ENCODE measurements around the gene TAF8. TPM values are rescaled to one million over a fixed set of nuclear protein-coding genes. Genes with fewer than 3 reads are reported as not detected.

The TAF8 gene
- polyA plus RNA-seq, 1 of the 3 experiments (the other 2 are of a cell fraction) = 27.8 TPM

DNA sequence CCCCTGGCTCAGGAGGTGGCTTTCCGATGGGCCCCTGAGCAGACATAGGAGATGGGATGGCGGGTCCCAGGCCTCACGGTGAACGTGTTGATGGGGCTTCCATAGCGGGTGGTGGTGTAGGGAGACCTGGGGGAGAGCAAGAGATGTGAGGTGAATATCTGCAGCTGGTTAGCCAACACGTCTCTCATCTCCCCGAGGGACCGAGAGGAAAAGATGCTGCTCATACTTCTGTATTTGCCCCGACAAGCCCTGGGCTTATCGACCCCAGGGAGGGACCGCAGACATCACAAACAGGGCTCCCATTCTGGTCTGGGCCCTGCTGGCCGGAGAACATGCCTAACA is 53.4 kb downstream of the TAF8 start:
- Histone ChIP-seq H3K27ac (ENCODE audit: low read depth in 2 of 2, low read length in 1 of 2) (no peak overlapping the region), H3K4me2 (no peak overlapping the region), H3K27me3 (ENCODE audit: insufficient read depth) (no peaks in the 10 kb centered on the region), H3K79me2 (ENCODE audit: insufficient read depth) (no peaks in the 10 kb centered on the region), H3K4me1 (ENCODE audit: control insufficient read depth in 1 of 2, insufficient read depth in 2 of 2, low read depth in 1 of 2, low read length in 1 of 2) (0 out of 4 replicates have a peak, but pooled peaks cover 0 to 7% of the 10 kb centered on the region in 2 experiments), H3K4me3 (ENCODE audit: low read depth in 2 of 2, low read length in 1 of 2) (no peak overlapping the region), H3F3A (replicated peaks; ENCODE audit: insufficient read depth) (no peaks in the 10 kb centered on the region), H3K36me3 (replicated peaks in 1 of 2; ENCODE audit: control insufficient read depth in 1 of 2, insufficient read depth in 2 of 2, low read length in 1 of 2) (no peaks in the 10 kb centered on the region), H3K9ac (no peak overlapping the region), H3K9me3 (no peaks in the 10 kb centered on the region), H4K20me1 (ENCODE audit: insufficient read depth) (no peaks in the 10 kb centered on the region), H3K9me2 (no peaks in the 10 kb centered on the region), H2AFZ (ENCODE audit: low read depth) (no peak overlapping the region)
- no peak for DNase-seq
- CTCF ChIA-PET = interaction anchor here (0.6 to 2.5 kb wide), 5 partner anchors 11 to 444 kb away, joined by 3 to 6 read pairs (median 4); no protein-coding TSS in a partner anchor
- POLR2A ChIA-PET = no interaction called here
- 96% methylated on average over 12 of the region's 12 CpGs for WGBS (ENCODE audit: low lambda C conversion rate)
- TF ChIP-seq, protein P1, sequence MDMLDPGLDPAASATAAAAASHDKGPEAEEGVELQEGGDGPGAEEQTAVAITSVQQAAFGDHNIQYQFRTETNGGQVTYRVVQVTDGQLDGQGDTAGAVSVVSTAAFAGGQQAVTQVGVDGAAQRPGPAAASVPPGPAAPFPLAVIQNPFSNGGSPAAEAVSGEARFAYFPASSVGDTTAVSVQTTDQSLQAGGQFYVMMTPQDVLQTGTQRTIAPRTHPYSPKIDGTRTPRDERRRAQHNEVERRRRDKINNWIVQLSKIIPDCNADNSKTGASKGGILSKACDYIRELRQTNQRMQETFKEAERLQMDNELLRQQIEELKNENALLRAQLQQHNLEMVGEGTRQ (IDR thresholded peaks at IDR 0.05; ENCODE audit: borderline replicate concordance, low read depth, low read length) = no peak
- no peak for TF ChIP-seq FOSL2 (IDR thresholded peaks at IDR 0.05; ENCODE audit: borderline replicate concordance, low read depth)
- TF ChIP-seq TEAD4 (IDR thresholded peaks at IDR 0.05; ENCODE audit: borderline replicate concordance, insufficient read depth) = no peak
- no peak for TF ChIP-seq RAD21 (IDR thresholded peaks at IDR 0.05; ENCODE audit: low read length)

DNA sequence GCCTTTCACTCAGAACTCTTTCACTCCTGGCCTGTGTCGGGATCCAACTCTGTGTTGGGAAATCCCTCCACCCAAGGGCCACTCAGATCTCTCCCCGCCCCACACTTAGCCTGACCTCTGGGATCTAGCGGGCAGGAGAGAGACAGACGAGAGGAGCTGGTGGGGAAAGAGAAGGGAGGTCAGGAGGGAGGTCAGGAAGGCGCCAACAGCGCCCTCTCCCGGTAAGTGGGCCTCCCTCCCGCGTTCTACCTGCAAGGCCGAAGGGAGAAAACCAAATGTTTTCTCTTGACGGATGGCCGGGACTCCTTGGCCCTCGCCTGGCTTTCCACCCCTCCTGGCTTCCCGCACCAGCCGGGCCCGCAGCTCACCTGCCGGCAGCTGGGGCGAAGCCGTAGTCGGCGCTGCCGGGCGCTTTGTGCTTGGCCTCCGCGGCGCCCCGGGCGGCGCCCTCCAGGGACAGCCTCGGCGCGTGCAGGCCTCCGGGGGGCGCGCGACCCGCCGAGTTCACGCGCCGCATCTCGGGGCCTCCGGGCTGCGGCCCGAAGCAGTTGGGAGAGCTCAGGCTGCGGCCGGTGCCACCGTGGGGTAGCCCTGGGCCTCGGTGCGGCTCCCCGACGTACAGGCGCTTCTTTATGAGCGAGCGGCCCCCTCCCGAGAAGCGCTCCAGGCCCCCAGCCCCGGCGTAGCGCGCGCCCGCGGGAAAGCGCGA is 53.9 kb downstream of the TAF8 start:
- Histone ChIP-seq H3K36me3 (replicated peaks in 1 of 2; ENCODE audit: control insufficient read depth in 1 of 2, insufficient read depth in 2 of 2, low read length in 1 of 2) (no peaks in the 10 kb centered on the region), H2AFZ (ENCODE audit: low read depth) (no peak overlapping the region), H3K4me3 (ENCODE audit: low read depth in 2 of 2, low read length in 1 of 2) (peak overlapping the region in 1 of 2 experiments; percentile 23; a peak in 1 of 4 replicates), H3K27me3 (ENCODE audit: insufficient read depth) (no peaks in the 10 kb centered on the region), H3K9ac (no peak overlapping the region), H3K4me2 (no peak overlapping the region), H3K27ac (ENCODE audit: low read depth in 2 of 2, low read length in 1 of 2) (no peak overlapping the region), H3K4me1 (ENCODE audit: control insufficient read depth in 1 of 2, insufficient read depth in 2 of 2, low read depth in 1 of 2, low read length in 1 of 2) (0 out of 4 replicates have a peak, but pooled peaks cover 0 to 7% of the 10 kb centered on the region in 2 experiments), H3K79me2 (ENCODE audit: insufficient read depth) (no peaks in the 10 kb centered on the region), H4K20me1 (ENCODE audit: insufficient read depth) (no peaks in the 10 kb centered on the region), H3K9me2 (no peaks in the 10 kb centered on the region), H3F3A (replicated peaks; ENCODE audit: insufficient read depth) (no peaks in the 10 kb centered on the region), H3K9me3 (no peaks in the 10 kb centered on the region)
- no peak for DNase-seq
- 79% methylated on average over 25 of the region's 66 CpGs for WGBS (ENCODE audit: low lambda C conversion rate)
- CTCF ChIA-PET = interaction anchor here (1.0 to 2.5 kb wide), 7 partner anchors 12 to 443 kb away, joined by 3 to 6 read pairs (median 4); no protein-coding TSS in a partner anchor
- POLR2A ChIA-PET = no interaction called here
- TF ChIP-seq, protein P2, sequence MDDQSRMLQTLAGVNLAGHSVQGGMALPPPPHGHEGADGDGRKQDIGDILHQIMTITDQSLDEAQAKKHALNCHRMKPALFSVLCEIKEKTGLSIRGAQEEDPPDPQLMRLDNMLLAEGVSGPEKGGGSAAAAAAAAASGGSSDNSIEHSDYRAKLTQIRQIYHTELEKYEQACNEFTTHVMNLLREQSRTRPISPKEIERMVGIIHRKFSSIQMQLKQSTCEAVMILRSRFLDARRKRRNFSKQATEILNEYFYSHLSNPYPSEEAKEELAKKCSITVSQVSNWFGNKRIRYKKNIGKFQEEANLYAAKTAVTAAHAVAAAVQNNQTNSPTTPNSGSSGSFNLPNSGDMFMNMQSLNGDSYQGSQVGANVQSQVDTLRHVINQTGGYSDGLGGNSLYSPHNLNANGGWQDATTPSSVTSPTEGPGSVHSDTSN (IDR thresholded peaks at IDR 0.05) = no peak
- no peak for TF ChIP-seq RXRA (IDR thresholded peaks at IDR 0.05; ENCODE audit: borderline replicate concordance, low read depth)
- no peak for TF ChIP-seq GABPA (IDR thresholded peaks at IDR 0.05; ENCODE audit: low read depth)
- no peak for TF ChIP-seq EP300 (IDR thresholded peaks at IDR 0.05; ENCODE audit: borderline replicate concordance in 1 of 2, low read depth in 1 of 2, low read length in 1 of 2)

DNA sequence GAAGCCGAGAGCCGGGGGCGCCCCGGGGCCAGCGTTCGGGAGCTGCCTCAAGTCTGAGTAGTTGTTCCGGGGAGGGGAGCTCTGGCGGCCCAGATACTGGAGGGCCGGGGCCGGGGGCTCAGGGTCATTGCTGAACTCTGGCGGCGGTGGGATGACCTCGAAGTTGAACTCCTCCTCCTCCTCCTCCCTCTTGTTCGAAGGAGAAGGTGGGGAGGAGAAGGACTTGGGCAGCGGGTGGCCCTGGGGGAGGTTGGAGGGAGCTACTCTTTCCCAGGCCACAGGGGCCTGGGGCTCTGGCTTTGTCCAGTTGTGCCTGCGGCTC is 54.4 kb downstream of the TAF8 start:
- Histone ChIP-seq H3K79me2 (ENCODE audit: insufficient read depth) (no peaks in the 10 kb centered on the region), H3K27ac (ENCODE audit: low read depth in 2 of 2, low read length in 1 of 2) (no peak overlapping the region), H3K36me3 (replicated peaks in 1 of 2; ENCODE audit: control insufficient read depth in 1 of 2, insufficient read depth in 2 of 2, low read length in 1 of 2) (no peaks in the 10 kb centered on the region), H3K4me3 (ENCODE audit: low read depth in 2 of 2, low read length in 1 of 2) (no peak overlapping the region), H3K9me3 (no peaks in the 10 kb centered on the region), H3K4me2 (no peak overlapping the region), H4K20me1 (ENCODE audit: insufficient read depth) (no peaks in the 10 kb centered on the region), H3F3A (replicated peaks; ENCODE audit: insufficient read depth) (no peaks in the 10 kb centered on the region), H3K27me3 (ENCODE audit: insufficient read depth) (no peaks in the 10 kb centered on the region), H3K9me2 (no peaks in the 10 kb centered on the region), H3K9ac (no peak overlapping the region), H3K4me1 (ENCODE audit: control insufficient read depth in 1 of 2, insufficient read depth in 2 of 2, low read depth in 1 of 2, low read length in 1 of 2) (0 out of 4 replicates have a peak, but pooled peaks cover 0 to 7% of the 10 kb centered on the region in 2 experiments), H2AFZ (ENCODE audit: low read depth) (no peak overlapping the region)
- ChIA-PET POLR2A (no interaction called here), CTCF (interaction anchor here (1.0 to 2.5 kb wide), 5 partner anchors 12 to 443 kb away, joined by 3 to 6 read pairs (median 5); no protein-coding TSS in a partner anchor)
- WGBS (ENCODE audit: low lambda C conversion rate) = 100% methylated on average over 1 of the region's 16 CpGs
- no peak for DNase-seq
- no peak for TF ChIP-seq JUND (IDR thresholded peaks at IDR 0.05)
- TF ChIP-seq RXRA (IDR thresholded peaks at IDR 0.05; ENCODE audit: borderline replicate concordance, low read depth) = no peak
- TF ChIP-seq, protein P3, sequence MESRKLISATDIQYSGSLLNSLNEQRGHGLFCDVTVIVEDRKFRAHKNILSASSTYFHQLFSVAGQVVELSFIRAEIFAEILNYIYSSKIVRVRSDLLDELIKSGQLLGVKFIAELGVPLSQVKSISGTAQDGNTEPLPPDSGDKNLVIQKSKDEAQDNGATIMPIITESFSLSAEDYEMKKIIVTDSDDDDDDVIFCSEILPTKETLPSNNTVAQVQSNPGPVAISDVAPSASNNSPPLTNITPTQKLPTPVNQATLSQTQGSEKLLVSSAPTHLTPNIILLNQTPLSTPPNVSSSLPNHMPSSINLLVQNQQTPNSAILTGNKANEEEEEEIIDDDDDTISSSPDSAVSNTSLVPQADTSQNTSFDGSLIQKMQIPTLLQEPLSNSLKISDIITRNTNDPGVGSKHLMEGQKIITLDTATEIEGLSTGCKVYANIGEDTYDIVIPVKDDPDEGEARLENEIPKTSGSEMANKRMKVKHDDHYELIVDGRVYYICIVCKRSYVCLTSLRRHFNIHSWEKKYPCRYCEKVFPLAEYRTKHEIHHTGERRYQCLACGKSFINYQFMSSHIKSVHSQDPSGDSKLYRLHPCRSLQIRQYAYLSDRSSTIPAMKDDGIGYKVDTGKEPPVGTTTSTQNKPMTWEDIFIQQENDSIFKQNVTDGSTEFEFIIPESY (IDR thresholded peaks at IDR 0.05; ENCODE audit: borderline replicate concordance, low read depth) = no peak
- TF ChIP-seq, protein P4, sequence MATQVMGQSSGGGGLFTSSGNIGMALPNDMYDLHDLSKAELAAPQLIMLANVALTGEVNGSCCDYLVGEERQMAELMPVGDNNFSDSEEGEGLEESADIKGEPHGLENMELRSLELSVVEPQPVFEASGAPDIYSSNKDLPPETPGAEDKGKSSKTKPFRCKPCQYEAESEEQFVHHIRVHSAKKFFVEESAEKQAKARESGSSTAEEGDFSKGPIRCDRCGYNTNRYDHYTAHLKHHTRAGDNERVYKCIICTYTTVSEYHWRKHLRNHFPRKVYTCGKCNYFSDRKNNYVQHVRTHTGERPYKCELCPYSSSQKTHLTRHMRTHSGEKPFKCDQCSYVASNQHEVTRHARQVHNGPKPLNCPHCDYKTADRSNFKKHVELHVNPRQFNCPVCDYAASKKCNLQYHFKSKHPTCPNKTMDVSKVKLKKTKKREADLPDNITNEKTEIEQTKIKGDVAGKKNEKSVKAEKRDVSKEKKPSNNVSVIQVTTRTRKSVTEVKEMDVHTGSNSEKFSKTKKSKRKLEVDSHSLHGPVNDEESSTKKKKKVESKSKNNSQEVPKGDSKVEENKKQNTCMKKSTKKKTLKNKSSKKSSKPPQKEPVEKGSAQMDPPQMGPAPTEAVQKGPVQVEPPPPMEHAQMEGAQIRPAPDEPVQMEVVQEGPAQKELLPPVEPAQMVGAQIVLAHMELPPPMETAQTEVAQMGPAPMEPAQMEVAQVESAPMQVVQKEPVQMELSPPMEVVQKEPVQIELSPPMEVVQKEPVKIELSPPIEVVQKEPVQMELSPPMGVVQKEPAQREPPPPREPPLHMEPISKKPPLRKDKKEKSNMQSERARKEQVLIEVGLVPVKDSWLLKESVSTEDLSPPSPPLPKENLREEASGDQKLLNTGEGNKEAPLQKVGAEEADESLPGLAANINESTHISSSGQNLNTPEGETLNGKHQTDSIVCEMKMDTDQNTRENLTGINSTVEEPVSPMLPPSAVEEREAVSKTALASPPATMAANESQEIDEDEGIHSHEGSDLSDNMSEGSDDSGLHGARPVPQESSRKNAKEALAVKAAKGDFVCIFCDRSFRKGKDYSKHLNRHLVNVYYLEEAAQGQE (IDR thresholded peaks at IDR 0.05; ENCODE audit: low read depth, low read length) = no peak
- TF ChIP-seq MEF2A (IDR thresholded peaks at IDR 0.05; ENCODE audit: borderline replicate concordance, low read depth) = no peak

Data from SK-N-SH (cell line).